Gastroesophageal sphincter (tissue), 4 donors: Measurements from ENCODE around the gene RAB22A. TPM values are rescaled to one million over a fixed set of nuclear protein-coding genes. Genes with fewer than 3 reads are reported as not detected.

Experiments used
- ATAC-seq: fragments of 150-250 bp; one replicate; pipeline ENCODE4 v1.9.1; 2016; ENCODE audit warnings: mild to moderate bottlenecking, moderate library complexity
- H3K27ac ChIP-seq, 4 donors: fragments of 200-600 bp; sonication (generic) in 3 of 4; 1 replicate in 3 of 4; 2 replicates in 1 of 4; pipeline ENCODE4 v1.5.1; 2016 to 2019
- H3K27me3 ChIP-seq: fragments of 200-600 bp; sonication (generic); one replicate; pipeline ENCODE4 v1.5.1; 2019
- H3K36me3 ChIP-seq, 2 donors: fragments of 200-600 bp; sonication (generic); one replicate each; pipeline ENCODE4 v1.5.1; 2019; ENCODE audit warnings: control low read depth in 1 of 2
- H3K4me1 ChIP-seq, 3 donors: fragments of 200-600 bp; sonication (generic); 1 replicate in 2 of 3; 2 replicates in 1 of 3; pipeline ENCODE4 v1.5.1; 2016 to 2019; ENCODE audit warnings: control low read depth in 2 of 3
- H3K4me3 ChIP-seq, 2 donors: fragments of 200-600 bp; sonication (generic); one replicate each; pipeline ENCODE4 v1.5.1; 2019; ENCODE audit warnings: mild to moderate bottlenecking in 1 of 2, moderate library complexity in 1 of 2
- H3K9me3 ChIP-seq, 3 donors: fragments of 200-600 bp; sonication (generic); one replicate each; pipeline ENCODE4 v1.5.1; 2017 to 2019; ENCODE audit warnings: control low read depth in 2 of 3
- CTCF ChIP-seq, 4 experiments: fragments of 200-600 bp in 2 of 4; fragments of 450-650 bp in 2 of 4; sonication (generic) in 1 of 4; IDR thresholded peaks; one replicate each; pipeline ENCODE4 v1.5.1; 2017 to 2019; ENCODE audit warnings: antibody characterized with exemption in 4 of 4, mild to moderate bottlenecking in 2 of 4, moderate library complexity in 2 of 4
- EP300 ChIP-seq: sonication (generic); formaldehyde crosslinking; IDR thresholded peaks from one replicate; pipeline ENCODE4 v1.6.1; 2017; ENCODE audit warnings: antibody characterized with exemption, mild to moderate bottlenecking
- POLR2A ChIP-seq, 2 donors: fragments of 450-650 bp; IDR thresholded peaks; one replicate each; pipeline ENCODE4 v1.6.1; 2017; ENCODE audit warnings: antibody characterized with exemption in 2 of 2, mild to moderate bottlenecking in 2 of 2, moderate library complexity in 1 of 2
- POLR2AphosphoS5 ChIP-seq: sonication (generic); formaldehyde crosslinking; IDR thresholded peaks from one replicate; pipeline ENCODE4 v1.6.1; 2017; ENCODE audit warnings: antibody characterized with exemption
- WGBS, 2 donors: methylation state at CpG; one replicate each; pipeline ENCODE4 v1.1.5; 2018; ENCODE audit warnings: low coverage in 1 of 2; 5-methylcytosine and 5-hydroxymethylcytosine counted together
- total RNA-seq, 4 donors: library from RNA; depleted of rRNA; stranded (reverse); fragments of >200 nt; gene quantifications; one replicate each; pipeline ENCODE4 v1.1.0, GENCODE V29; 2016

The RAB22A gene
- total RNA-seq, 4 donors from 2014 or later: 23.2 to 26.8 (median 25.6) TPM

GRCh38 chr20:58374027-58374850 is 64.7 kb downstream of the RAB22A start:
- H3K4me1 ChIP-seq: no peaks in the 10 kb centered on the region
- TF ChIP-seq POLR2A (IDR thresholded peaks at IDR 0.05): no peak
- no peak for TF ChIP-seq EP300
- no peak for TF ChIP-seq CTCF (IDR thresholded peaks at IDR 0.05)
- TF ChIP-seq POLR2AphosphoS5: no peak
- H3K36me3 ChIP-seq: no peaks in the 10 kb centered on the region
- H3K27me3 ChIP-seq: peaks cover 5% of the 10 kb centered on the region
- H3K4me3 ChIP-seq: no peak overlapping the region
- no peak overlapping the region for H3K27ac ChIP-seq
- ATAC-seq: no peak
- WGBS, 2 donors: 69 to 71% methylated on average over 8 to 11 of the region's 19 CpGs
- H3K9me3 ChIP-seq: no peaks in the 10 kb centered on the region

GRCh38 chr20:58374906-58375758 is 65.6 kb downstream of the RAB22A start:
- ATAC-seq: no peak
- H3K4me3 ChIP-seq: no peak overlapping the region
- peaks cover 5% of the 10 kb centered on the region for H3K27me3 ChIP-seq
- TF ChIP-seq CTCF (IDR thresholded peaks at IDR 0.05) (no peak), POLR2A (IDR thresholded peaks at IDR 0.05) (no peak), POLR2AphosphoS5 (no peak), EP300 (no peak)
- no peaks in the 10 kb centered on the region for H3K36me3 ChIP-seq
- H3K9me3 ChIP-seq: no peaks in the 10 kb centered on the region
- 35 to 57% methylated on average over 6 to 8 of the region's 8 CpGs for WGBS, 2 donors
- no peaks in the 10 kb centered on the region for H3K4me1 ChIP-seq
- no peak overlapping the region for H3K27ac ChIP-seq

GRCh38 chr20:58375759-58376352 is 66.3 kb downstream of the RAB22A start:
- no peak for ATAC-seq
- Histone ChIP-seq H3K27ac (no peak overlapping the region), H3K4me1 (no peaks in the 10 kb centered on the region), H3K27me3 (peaks cover 5% of the 10 kb centered on the region), H3K36me3 (no peaks in the 10 kb centered on the region), H3K9me3 (no peaks in the 10 kb centered on the region), H3K4me3 (no peak overlapping the region)
- no peak for TF ChIP-seq POLR2AphosphoS5
- no peak for TF ChIP-seq POLR2A (IDR thresholded peaks at IDR 0.05)
- no peak for TF ChIP-seq EP300
- no peak for TF ChIP-seq CTCF (IDR thresholded peaks at IDR 0.05)
- 79 to 81% methylated on average over 7 to 8 of the region's 10 CpGs for WGBS, 2 donors

GRCh38 chr20:58377017-58377416 is 67.5 kb downstream of the RAB22A start:
- Histone ChIP-seq H3K27ac (no peak overlapping the region), H3K4me3 (no peak overlapping the region), H3K9me3 (peaks cover 0 to 3% (median 0%) of the 10 kb centered on the region in 3 donors), H3K4me1 (no peaks in the 10 kb centered on the region), H3K27me3 (peaks cover 5% of the 10 kb centered on the region), H3K36me3 (no peaks in the 10 kb centered on the region)
- WGBS, 2 donors: 67 to 100% methylated on average over 1 of the region's 1 CpG
- TF ChIP-seq POLR2A (IDR thresholded peaks at IDR 0.05) (no peak), CTCF (IDR thresholded peaks at IDR 0.05) (no peak), EP300 (no peak), POLR2AphosphoS5 (no peak)
- no peak for ATAC-seq
